ENCODE measurements around the gene FGF11. TPM values are rescaled to one million over a fixed set of nuclear protein-coding genes. Genes with fewer than 3 reads are reported as not detected.

FGF11 gene
- total RNA-seq, 1 donor from 2014 or later: 5.4 TPM

DNA sequence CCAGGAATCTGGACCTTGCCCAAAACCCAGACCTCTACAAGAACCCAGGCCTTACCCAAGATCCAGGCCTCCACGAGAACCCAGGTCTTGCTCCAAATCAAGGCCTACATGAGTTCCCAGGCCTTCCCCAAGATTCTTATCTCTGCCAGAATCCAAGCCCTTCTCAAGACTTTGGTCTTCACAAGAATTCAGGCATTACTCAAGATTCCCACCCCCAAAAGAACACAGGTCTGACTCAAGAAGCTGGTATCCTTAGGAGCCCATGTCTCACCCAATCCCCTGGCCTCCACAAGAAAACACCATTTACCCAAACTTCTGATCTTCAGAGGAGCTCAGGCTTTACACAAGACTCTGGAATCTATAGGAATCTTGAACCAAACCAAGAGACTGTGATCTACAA is 8.1 kb upstream of the FGF11 start:
- no peak for DNase-seq

DNA sequence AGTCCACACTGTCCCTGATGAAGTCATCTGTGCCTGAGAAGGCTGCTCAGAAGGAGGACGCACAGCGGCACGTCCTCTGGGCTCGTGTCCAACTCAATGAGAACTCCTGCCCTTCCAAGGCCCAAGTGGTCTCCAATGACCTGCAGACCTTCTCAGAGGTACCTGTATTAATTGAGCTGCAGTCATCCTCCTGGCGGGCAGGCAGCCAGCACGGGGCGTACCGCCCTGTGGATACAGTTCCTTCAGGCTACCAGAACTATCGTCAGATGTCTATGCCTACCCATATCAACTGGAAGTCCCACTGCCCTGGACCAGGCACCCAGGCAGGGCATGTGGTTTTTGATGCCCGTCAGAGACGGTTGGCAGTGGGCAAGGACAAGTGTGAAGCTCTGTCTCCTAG is 7.0 kb upstream of the FGF11 start:
- no peak for DNase-seq

DNA sequence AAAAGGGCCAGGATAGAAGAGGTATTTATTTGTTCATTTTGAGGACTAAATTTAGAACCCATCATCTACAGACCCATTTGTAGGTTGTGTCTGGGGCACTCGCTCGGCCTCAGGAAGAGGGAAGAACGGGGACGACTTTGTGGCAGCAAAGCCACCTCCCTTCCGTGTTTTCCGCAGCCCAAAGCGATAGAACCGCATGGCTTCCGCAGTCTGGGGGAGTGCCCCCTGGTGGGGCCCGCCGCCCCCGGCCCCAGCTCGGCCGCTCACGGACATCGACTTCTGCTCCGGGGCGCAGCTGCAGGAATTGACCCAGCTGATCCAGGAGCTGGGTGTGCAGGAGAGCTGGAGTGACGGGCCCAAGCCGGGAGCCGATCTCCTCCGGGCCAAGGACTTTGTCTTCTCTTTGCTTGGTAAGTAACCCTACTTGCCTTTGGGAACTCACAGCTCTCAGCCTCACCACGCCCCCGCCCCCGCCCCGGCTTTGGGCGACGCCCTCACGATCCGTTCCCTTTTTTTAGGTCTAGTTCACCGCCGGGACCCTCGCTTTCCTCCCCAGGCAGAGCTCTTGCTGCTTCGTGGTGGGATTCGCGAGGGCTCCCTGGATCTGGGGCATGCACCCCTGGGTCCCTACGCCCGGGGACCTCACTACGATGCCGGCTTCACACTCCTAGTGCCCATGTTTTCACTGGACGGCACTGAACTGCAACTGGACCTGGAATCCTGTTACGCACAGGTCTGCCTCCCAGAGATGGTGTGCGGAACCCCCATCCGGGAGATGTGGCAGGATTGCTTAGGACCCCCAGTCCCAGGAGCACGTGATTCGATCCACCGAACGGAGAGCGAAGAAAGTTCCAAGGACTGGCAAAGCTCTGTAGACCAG is 3.4 kb upstream of the FGF11 start:
- DNase-seq: peak; percentile 51

DNA sequence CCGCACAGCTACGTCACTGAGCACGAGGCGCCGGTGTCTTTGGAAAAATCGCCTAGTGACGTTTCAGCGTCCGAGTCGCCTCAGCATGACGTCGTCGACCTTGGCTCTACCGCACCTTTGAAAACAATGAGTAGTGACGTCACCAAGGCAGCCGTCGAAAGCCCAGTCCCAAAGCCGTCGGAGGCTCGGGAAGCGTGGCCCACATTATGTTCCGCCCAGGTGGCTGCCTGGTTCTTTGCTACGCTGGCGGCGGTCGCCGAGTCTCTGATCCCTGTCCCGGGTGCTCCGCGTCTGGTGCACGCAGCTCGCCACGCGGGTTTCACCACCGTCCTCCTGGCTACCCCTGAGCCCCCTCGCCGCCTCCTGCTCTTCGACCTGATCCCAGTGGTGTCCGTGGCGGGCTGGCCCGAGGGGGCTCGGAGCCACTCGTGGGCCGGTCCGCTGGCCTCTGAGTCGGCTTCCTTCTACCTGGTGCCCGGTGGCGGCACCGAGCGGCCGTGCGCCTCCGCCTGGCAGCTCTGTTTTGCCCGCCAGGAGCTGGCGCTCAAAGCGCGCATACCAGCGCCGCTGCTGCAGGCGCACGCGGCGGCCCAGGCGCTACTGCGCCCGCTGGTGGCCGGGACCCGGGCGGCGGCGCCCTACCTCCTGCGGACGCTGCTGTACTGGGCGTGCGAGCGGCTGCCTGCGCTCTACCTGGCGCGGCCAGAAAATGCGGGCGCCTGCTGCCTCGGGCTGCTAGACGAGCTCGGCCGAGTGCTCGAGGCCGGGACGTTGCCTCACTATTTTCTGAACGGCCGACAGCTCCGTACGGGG is 2.5 kb upstream of the FGF11 start:
- DNase-seq: peak; percentile 85

DNA sequence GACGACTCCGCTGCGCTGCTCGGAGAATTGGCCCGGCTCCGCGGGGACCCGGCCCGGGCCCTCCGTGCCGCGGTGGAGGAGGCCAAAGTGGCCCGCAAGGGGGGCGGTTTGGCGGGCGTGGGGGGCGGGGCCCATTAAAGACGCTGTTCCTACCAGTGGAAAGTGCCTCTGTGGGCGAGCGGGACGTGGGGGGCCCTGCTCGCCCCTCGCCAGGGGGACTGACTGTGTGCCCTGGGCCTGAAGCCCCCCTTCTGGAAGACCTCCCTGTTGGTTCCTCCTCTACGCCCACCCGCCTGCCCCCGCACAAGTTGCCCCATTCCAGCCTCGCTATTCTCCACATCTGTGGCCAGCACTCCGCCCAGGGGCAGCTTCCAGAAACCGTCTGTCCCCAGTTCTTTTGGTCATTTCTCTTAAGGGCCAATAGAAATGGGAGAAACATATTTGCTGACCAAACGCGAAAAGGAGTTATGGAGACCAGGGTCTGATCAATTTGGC is 1.9 kb upstream of the FGF11 start:
- no peak for DNase-seq

DNA sequence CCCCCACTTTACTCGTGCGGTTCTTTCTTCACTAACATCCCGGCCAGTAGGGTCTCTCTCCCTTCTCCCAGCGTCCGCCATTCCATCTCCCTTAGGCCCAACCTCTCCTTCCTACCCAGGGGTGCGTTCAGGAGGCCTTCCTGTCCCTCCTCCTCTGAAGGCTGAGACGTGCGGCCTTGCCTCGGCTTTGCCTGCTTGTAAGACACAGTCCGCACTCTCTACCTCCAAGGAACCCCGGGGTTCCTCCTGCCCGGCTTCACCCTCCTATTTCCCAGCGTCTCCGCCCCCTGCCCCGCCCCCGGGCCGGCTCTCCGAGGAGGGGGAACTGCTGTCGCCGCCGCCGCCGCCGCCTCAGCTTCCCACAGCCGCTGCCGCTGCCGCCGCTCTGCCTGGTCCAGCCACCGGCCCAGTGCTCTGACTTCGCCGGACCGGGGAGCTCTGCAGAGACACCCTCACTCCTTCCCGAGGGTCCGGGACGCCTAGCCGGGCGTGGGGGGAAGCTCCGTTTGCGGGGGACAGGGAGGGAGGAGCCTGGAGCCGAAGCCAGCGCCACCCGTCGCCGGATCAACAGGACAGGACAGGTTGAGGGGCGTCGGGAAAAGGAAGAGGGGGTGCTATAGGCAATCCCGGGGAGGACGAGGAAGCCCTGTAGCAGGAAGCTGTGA is 1.2 kb upstream of the FGF11 start:
- DNase-seq: peak; percentile 68

DNA sequence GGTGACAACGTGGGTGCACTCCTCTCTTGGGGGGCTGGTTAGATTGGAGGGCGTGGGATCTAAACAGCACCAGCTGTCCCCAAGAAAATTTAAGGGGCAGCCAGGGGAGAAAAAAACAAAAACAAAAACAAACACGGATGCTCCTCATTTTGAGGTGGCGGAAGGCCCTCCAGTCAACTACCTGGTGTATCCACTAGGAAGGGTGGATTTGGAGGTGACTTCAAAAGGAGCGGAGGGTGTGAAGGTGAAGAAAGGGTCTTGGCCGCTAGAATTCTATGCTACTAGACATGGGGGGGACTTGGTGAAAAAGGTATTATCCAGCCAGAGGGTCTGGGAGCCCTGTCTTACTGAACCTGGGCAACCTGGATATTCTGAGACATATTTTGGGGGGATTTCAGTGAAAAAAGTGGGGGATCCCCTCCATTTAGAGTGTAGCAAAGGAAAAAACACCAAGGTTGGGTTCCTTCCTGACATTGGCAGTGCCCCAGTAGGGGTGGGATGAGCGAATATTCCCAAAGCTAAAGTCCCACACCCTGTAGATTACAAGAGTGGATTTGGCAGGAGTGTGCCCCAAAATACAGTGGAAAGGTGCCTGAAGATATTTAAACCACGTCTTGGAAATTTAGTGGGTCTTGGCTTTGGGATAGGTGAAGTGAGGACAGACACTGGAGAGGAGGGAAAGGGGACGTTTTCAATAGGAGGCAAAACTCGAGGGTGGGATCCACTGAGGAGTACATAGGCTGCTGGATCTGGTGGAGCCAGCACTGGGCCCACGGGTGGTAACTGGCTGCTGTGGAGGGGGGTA is 454 bp upstream of the FGF11 start:
- no peak for DNase-seq

DNA sequence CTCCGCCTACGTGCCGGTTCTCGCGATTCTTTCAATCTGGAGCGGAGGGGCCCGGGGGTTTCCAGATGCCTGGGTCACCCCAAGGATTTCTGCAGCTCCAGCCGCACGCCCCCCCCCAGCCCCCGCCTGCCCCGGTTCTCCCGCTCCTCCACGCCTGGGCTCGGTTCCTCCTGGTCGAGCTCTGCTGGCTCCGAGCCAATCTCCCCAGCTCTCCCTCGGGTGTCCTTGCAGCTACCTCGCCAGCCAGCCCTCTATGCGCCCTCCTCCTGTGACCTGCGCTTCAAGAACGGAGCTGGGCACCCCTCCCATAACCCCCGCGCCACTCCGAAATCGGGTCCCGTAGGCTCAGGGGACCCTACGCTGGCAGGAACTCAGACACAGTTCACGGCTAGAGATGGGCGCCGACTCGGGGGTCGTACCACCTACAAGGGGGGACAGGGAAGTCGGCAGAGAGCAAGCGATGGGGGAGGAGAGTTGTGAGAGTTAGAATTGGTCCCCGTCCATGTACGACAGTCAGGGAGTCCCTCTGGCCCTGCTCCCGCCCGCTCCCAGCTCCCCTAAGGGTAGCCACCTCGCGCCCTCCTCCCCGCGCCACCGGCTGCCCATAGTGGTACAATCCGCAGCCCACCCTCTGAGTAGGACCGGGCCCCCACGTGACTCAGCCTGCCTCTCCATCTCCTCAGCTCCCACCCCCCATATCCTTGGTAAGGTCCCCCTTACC is 961 bp downstream of the FGF11 start:
- peak; percentile 65 for DNase-seq

DNA sequence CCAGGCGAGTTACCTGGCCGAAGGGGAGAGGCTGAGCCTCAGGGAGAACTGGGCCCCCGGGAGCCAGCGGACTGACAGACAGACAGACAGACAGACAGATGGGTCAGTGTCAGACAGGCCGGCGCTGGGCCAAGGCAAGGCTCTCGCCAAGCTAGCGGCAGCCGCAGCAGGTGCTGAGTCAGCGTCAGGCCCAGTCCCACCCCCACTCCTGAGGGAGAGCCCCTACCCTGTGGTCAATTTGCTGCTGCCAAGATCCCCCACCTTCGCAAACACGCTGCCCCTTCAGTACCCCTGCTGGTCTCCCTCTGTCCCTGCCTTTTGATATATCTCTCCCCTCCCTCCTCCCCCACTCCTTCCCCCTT is 1.5 kb downstream of the FGF11 start:
- DNase-seq: peak; percentile 78

DNA sequence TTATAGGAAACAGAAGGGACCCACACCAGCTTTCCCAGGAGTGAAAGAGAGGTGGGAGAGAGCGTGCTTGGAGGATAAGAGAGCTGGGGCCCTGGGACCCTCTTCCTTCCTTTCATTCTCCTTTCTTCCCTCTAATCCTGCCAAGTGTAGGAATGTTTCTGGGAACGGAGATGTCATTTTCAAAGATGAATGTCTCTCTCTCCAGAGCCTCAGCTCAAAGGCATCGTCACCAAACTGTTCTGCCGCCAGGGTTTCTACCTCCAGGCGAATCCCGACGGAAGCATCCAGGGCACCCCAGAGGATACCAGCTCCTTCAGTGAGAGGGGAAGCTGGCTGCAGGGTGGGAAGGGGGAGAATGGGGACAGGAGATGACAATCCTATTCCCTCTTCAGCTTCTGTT is 2.0 kb downstream of the FGF11 start:
- DNase-seq: no peak

DNA sequence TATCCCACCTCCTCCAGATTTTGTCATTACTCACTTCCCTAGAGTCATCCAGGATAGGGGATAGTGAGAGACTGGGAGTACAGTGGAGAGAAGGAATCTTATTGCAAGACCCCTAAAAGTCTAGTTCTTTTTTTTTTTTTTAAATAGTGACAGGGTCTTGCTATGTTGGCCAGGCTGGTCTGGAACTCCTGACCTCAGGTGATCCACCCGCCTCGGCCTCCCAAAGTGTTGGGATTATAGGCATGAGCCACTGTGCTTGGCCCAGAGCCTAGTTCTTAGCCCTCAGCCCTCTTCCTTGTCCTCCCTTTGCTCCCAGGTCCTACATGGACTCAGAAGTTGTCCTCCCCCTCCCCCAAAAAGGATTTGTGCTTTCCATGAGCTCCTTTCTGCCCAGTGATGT is 2.8 kb downstream of the FGF11 start:
- no peak for DNase-seq

DNA sequence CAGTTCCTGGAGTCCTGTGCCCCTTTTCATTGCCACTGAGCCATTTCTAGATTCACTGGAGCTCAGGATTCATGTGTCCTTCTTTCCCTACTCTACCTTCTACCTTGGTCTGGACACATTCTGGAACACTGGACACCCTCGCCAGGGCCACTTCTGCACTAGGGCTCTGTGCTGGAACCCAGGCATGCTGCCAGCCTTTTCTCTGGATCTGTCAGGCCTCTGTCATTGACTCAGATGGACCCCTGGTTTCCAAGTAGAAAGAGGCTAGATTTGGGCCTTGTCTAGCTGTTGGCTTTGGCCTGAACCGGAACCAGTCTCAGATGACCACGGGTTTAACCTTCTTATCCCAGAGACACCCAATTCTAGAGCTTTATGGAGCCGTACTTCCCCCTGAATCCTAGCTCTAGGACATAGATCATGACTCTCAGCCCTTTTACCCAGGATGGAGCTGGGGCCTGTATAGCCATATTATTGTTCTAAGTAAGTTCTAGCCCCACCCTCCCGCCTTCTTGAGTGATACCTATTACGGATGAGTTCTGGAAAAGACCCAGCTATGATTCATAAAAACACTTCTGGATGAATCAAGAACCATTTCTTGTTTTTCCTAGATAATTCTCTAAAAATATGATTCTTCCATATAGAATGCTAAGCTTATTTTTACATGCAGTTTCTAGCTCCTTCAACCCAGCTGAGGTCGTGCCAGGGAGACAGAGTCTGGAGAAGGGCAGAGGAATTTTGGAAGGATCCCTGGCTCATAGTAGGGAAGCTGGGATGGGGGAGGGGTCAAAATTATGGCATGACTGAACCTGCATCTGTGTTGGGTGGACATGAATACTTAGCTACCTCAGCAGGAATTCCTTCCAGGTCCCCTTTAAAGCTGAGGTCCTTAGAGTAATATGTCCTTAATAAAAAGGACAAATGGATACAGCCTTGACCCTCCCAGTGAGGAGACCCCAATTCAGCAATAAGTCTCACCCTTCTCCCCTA is 4.5 kb downstream of the FGF11 start:
- DNase-seq: no peak

DNA sequence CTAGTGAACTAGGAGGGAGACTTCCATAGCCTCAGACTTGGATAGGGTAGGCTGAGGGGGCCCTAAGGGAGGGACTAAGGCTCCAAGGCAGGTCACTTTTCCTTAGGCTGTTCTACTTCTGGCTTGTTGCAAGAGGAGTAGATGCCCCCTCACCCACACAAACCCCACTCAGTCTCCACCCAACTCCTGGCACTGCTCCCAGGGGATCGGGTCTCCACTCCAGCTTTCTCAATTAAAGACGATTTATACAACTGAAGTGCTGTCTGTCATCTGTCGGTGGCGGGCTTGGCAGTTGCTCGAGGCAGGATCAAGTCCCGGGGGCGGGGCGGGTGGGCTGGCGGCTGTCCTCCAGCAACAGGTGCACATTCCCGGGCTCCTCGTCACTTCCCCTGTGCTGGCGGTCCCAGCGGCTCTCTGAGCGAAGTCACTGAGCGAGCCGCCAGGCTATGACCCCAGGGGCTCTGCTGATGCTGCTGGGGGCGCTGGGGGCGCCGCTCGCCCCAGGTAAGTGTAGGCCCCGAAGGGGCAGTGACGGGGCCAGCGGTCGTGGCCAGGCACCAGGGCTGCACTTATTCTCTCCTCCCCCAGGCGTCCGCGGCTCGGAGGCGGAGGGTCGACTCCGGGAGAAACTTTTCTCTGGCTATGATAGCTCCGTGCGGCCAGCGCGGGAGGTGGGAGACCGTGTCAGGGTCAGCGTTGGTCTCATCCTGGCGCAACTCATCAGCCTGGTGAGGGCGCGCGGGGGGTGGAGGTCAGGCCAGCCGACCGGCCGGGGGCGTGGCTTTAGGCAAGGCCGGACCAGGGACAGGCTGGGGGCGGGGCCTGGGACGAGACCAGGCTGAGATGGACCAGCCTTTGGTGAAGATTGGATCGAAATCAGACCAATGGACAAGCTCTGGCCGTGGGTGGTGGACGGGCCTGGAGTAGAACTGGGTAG is 5.6 kb downstream of the FGF11 start, which contains the start of gene CHRNB1:
TSS of gene CHRNB1 (plus strand) at position 380 of the 937 bp plus-strand sequence. CDS start at position 447, 67 bp downstream.
- peak; percentile 92 for DNase-seq

DNA sequence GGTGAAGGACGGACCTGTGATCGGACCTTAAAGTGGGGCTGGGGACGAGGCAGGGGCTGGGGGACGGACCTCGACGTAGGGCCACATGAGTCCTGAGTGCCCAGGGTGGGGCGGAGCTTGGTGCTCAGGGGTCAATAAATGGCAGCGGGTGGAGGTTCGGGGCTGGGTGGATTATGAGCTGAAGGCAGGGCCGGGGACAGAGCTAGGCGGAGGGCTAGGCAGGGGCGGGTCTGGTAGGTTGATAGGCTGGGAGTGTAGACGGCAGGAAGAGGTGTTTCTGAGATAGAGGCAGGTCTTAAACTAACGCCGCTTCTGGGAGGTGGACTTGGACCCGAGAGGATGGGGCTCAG is 6.3 kb downstream of the FGF11 start:
- peak; percentile 57 for DNase-seq

DNA sequence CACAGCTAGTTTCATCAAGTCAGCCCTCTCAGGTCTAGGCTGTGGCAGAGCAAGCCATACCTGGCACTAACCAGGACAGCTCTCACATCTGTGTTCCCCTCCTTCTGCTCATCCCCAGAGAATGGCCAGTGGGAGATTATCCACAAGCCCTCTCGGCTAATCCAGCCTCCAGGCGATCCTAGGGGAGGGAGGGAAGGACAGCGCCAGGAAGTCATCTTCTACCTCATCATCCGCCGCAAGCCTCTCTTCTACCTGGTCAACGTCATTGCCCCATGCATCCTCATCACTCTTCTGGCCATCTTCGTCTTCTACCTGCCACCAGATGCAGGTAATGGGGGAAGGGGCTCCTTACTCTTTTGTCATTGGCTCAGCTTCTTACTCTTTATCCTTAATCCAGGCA is 9.1 kb downstream of the FGF11 start:
- no peak for DNase-seq

DNA sequence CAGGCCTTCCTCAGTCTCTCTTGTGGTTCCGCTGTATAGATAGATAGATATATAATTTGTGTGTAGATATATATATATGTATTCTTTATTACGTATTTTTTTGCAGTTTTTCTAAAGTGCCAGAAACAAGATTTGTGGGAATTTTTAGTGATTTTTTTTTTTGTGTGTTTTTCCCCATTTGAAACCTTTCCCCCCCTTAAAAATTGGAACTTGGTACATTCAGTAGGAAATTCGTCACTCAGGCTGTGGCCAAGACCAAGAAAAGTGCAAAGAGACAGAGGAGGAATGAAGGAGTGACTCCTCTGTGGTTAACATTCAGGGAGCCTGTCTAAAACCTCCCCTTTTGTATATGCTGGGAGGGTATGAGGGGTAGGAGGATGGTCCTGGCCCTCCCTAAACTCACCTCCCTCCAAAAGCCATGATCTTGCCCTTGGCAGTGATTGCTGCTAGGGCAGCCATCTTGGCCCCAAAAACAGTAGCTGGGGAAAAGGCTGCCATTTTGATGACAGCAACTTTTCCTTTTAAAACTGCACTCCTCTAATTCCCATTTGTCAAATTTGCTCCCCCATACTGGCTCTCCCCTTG is 20.7 kb downstream of the FGF11 start:
- no peak for DNase-seq

DNA sequence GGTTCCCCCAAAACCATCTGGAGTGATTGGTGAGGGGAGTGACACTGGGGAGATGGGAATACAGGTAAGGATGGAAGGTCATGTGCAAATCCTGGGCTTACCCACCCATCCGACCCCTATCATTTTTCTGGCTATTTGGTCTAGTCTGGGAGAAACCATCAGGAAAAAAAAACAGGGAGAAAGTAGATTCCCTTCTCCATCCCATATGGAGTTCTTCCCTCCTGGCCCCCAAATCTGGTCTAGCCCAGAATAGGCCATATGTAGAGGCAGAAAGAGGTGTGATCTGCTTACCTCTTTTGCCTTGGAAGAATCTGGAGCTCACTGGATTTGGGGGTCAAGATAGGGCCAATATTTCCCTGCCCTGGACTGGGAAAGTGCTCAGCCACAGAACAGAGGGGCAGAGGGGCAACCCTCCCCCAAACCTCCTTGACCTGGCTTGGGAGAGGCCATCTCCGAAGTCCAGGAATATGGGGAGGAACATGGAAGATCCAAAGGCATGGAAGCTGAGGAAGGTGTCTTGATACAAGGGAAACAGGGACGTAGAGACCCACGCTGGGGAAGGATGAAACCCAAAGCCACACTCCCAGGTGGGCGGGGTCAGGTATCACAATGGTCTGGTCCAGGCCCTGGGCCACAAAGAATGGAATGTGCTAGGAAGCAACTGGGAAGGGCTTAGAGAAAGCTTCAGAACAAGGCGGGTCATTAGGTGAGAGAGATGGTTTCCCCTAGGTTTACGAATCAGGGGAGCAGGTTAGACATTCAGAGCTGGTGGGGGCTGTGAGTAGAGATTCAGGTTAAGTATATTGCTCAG is 21.7 kb downstream of the FGF11 start:
- no peak for DNase-seq
